GM18873 (cell line): ENCODE measurements around the gene B3GALT6.

ENCODE experiments used
- ATAC-seq: cut with Tn5 transposase; IDR thresholded peaks from one replicate; pipeline ENCODE4 v1.9.1; 2021; ENCODE audit warnings: mild to moderate bottlenecking, moderate library complexity, moderate number of reproducible peaks; ENCODE audit not compliant: unreplicated experiment, low FRiP score

Gene B3GALT6

GRCh38 chr1:1215080-1215676, 16.9 kb upstream of the B3GALT6 start:
- ATAC-seq, result no peak

DNA sequence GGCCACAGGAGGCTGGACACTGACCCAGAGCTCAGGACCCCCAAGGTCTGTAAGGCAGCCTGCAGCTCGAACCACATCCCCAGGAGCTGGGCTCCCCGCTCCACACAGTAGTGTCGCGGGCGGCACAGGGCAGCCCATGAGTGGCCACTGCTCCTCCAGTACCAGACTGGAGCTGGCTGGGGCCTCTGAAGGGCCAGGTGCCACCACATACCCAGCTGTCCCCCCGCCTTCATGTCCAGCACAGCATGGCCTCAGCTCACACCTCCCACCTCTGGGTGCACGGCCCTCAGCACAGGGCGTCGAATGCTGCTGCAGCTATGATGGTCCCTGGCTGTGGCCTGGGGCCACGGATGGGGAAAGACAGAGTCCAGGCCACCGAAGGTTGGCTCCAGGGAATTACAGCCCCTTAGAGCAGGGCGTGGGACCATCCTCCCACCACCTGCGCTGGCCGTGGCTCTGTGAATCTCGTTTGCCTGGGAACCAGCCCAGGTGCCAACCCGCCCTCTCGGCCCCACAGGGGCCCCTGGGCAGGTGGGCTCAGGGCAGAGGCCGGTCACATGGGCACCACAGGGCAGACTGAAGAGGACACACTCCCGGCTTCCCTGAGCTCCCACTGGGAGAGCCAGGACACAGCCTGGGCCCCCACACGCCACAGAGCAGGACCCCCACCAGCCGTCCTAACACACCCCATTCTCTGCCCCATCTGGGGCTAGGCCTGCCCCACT, 16.0 kb upstream of the B3GALT6 start:
- ATAC-seq, result no peak

- ATAC-seq, result no peak
Measured at GRCh38 chr1:1216770-1217620, 15.0 kb upstream of the B3GALT6 start.

GRCh38 chr1:1217621-1218523, 14.2 kb upstream of the B3GALT6 start:
- ATAC-seq, result no peak

- no peak for ATAC-seq
Measured at GRCh38 chr1:1218524-1219200, 13.4 kb upstream of the B3GALT6 start.

DNA sequence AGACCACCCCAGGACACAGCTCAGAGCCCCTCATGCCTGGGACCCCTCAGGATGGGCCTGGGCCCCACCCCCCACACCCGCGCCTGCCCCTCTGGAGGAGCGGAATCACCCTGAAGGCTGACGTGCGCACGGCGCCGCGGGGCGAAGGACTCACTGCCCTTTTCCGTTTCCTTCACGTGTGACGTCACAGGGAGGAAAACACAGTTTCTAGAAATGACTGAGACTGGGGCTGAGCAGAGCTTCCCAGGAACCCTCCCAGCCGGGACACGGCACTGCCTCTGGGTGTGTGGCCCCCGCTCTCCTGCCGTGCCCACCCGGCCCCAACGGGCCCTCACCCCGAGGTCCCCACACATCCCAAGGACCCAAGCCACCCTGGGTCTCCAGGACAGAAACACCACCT, 12.7 kb upstream of the B3GALT6 start:
- ATAC-seq, result no peak

- no peak for ATAC-seq
Measured at GRCh38 chr1:1220197-1220596, 11.8 kb upstream of the B3GALT6 start.

DNA sequence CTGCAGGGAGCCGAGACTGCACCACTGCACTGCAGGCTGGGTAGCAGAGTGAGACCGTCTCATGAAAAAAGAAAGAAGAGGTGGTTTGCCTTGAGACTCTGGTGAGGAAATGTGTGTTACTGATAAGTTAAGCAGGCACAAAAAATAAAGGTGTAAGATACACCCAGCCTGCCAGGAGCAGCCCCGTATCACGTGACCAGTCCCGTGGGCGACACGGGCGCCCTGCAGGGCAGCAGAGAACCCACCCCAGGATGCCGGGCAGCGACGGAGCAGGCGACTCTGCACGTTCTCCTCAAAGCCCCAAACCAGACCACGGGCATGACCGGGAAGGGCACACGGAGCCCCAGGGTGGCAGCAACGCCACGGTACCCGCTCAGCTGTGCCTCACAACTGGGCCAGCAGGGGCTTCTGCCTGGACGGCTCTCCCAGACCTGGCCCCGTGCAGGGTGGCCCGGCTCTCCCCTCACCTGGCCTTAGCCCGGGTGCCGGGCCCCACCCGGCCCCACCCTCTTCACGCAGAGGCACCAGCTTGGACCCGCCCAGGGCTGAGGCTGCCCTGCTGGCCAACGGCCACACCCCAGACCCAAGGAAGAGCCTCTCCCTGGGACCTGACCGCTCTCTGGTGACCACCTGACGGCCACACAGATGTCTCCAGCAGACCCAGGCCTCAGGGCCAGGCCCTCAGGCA, 10.0 kb upstream of the B3GALT6 start:
- ATAC-seq, result no peak

- no peak for ATAC-seq
Measured at GRCh38 chr1:1222575-1223225, 9.3 kb upstream of the B3GALT6 start.

- no peak for ATAC-seq
Measured at GRCh38 chr1:1223321-1223720, 8.7 kb upstream of the B3GALT6 start.

DNA sequence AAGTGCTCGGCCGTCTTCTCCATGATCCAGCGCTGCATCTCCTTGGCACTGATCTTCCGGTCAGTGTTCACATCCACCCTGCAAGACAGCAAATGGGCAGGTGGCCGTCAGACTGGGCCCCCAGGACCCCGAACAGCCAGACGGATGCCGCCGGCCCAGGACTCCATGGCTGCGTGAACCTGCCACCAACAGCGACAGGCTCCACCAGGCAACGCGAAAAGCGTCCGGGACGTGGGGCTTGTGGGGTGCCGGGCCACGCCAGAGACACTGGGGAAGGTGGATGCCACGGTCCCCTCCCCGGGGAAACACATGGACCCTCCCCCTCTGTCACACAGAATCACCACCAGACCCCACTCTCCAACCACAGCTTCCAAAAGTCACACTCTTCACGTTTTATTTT, 8.1 kb upstream of the B3GALT6 start:
- no peak for ATAC-seq

GRCh38 chr1:1225238-1225845, 6.7 kb upstream of the B3GALT6 start:
- ATAC-seq, result no peak

DNA sequence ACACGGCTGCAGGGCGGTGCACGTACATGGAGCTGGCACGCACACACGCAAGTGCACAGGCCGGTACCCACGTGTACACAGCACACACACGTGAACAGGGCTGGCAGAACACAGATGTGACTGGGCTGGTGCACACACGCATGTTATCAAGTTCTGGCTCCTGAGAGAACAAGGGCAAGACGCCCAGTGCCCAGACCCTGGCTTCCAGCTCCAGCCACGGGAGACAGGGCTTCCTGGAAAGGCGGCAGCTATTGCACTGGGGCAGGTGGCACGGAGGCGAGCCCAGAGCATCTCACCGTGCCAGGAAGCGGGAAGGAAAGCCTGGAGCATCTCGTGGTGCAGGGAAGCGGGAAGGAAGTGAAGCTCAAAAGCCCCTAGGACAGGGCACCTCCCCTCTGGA, 6.1 kb upstream of the B3GALT6 start:
- ATAC-seq, result no peak

DNA sequence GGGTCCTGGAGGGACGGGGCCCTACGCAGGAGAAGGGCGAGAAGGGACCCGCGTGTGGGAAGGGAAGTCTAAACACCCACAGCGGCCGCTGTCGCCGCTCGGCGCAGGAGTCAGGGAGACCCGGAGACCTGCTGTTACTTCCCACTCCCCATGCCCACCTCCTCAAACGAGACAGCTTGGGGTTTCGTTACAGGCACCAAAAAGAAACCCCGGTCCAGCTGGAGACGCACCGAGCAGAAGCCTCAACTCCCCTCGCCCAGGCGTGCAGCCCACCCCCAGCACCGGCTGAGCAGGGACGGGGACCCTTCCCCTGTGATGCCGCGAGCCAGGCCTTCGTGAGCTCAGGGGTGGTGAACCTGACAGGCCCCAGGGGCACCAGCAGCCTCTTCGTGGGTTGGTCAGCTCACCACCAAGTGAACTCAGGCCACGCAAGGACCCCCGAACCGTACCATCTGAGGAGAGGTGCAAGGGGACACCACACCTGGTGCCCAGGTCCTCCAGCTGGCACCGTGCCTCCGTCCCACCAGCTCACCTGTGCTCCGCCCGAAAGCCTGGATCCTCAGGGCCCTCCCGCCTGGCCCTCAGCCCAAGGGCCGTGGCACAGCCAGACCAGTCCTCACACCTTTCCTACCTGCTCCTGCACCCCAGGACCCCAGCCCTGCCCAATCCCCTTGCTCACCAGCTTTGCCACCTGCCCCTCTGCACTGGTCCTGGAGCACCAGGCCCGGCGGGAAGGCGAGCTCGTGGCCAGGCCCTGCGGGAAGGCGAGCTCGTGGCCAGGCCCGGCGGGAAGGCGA, 5.3 kb upstream of the B3GALT6 start:
- ATAC-seq, result no peak

- no peak for ATAC-seq
Measured at GRCh38 chr1:1227386-1227785, 4.7 kb upstream of the B3GALT6 start.

DNA sequence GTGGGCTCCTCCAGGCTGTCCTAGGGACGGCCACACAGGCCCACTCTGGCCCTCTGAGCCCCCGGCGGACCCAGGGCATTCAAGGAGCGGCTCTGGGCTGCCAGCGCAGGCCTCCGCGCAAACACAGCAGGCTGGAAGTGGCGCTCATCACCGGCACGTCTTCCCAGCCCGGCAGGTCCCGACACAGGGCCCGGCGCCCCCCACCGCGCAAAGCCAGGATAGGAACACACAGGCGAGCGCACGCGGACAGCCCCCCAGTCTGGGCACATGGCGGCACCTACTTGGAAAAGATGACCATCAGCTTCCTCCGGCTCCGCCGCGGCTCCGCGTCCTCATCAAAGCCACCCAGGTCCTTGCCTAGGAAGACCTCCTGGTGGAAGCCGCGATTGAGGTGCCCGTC, 3.9 kb upstream of the B3GALT6 start:
- no peak for ATAC-seq

DNA sequence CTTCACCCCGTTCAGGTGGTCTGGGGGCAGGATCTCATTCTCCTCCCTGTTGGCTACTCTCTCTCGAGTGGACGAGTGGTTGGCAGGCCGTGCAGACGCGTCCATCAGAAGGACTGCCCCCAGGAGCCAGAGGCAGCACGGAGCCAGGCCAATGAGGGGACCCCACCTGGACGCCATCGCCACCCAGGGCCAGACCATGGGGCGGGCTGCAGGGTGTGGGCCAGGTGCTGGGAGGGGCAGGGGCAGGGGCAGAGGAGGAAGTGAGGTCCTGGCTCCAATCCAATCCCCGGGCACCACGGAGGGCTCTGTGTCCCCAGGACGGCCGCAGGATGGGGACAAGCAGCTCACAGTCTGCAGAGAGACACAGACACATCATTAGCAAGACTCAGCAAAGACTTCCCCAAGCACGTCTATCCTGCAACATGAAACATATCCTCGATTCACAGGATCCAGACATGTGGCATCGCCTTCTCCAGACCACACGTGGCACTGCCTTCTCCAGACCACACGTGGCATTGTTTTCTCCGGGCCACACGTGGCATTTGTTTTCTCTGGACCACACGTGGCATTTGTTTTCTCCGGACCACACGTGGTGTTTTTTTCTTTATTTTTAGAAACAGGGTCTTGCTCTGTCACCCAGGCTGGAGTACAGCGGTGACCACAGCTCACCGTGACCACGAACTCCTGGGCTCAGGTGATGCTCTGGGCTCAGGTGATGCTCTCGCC, 3.3 kb upstream of the B3GALT6 start:
- ATAC-seq, result no peak
